Skeletal muscle satellite cell (primary cell): ENCODE measurements around the gene AFF3.

Source experiments
- H3K27me3 ChIP-seq: 2 replicates; pipeline ENCODE4 v1.7.0; 2013; ENCODE audit warnings: low read length; ENCODE audit not compliant: control insufficient read depth, insufficient read depth
- H3K36me3 ChIP-seq: 2 replicates; pipeline ENCODE4 v1.7.0; 2013; ENCODE audit warnings: mild to moderate bottlenecking, control low read depth, low read length; ENCODE audit not compliant: insufficient read depth
- H3K4me1 ChIP-seq: 2 replicates; pipeline ENCODE4 v1.7.0; 2013; ENCODE audit warnings: low read length; ENCODE audit not compliant: control insufficient read depth, insufficient read depth
- H3K4me2 ChIP-seq: 2 replicates; pipeline ENCODE4 v1.7.0; 2013; ENCODE audit warnings: mild to moderate bottlenecking, low read length
- H3K4me3 ChIP-seq: 2 replicates; pipeline ENCODE4 v1.7.0; 2013; ENCODE audit warnings: low read length
- H3K9ac ChIP-seq: 2 replicates; pipeline ENCODE4 v1.7.0; 2013; ENCODE audit warnings: mild to moderate bottlenecking, low read depth, low read length, moderate library complexity
- H3K9me3 ChIP-seq: replicated peaks from 2 replicates; pipeline ENCODE4 v1.7.0; 2013; ENCODE audit warnings: mild to moderate bottlenecking, control low read depth, low read length

The AFF3 gene

GRCh38 chr2:99905025-99905424, 237.4 kb downstream of the AFF3 start:
- peaks cover 15% of the 10 kb centered on the region for H3K27me3 ChIP-seq
- H3K36me3 ChIP-seq = no peaks in the 10 kb centered on the region
- no peak overlapping the region for H3K4me2 ChIP-seq
- no peaks in the 10 kb centered on the region for H3K9me3 ChIP-seq
- H3K4me1 ChIP-seq = no peaks in the 10 kb centered on the region
- H3K9ac ChIP-seq = no peak overlapping the region
- no peak overlapping the region for H3K4me3 ChIP-seq

GRCh38 chr2:99903981-99904380, 238.4 kb downstream of the AFF3 start:
- no peak overlapping the region for H3K4me2 ChIP-seq
- no peak overlapping the region for H3K4me3 ChIP-seq
- no peaks in the 10 kb centered on the region for H3K4me1 ChIP-seq
- no peak overlapping the region for H3K9ac ChIP-seq
- H3K9me3 ChIP-seq = no peaks in the 10 kb centered on the region
- H3K36me3 ChIP-seq = no peaks in the 10 kb centered on the region
- H3K27me3 ChIP-seq = peaks cover 15% of the 10 kb centered on the region

- Histone ChIP-seq H3K9ac (no peak overlapping the region), H3K27me3 (peaks cover 15% of the 10 kb centered on the region), H3K4me3 (no peak overlapping the region), H3K9me3 (no peaks in the 10 kb centered on the region), H3K4me1 (no peaks in the 10 kb centered on the region), H3K4me2 (no peak overlapping the region), H3K36me3 (no peaks in the 10 kb centered on the region)
Observed at GRCh38 chr2:99900556-99900955, 241.8 kb downstream of the AFF3 start.

GRCh38 chr2:99899882-99900281, 242.5 kb downstream of the AFF3 start:
- Histone ChIP-seq H3K4me2 (no peak overlapping the region), H3K9ac (no peak overlapping the region), H3K4me1 (no peaks in the 10 kb centered on the region), H3K36me3 (no peaks in the 10 kb centered on the region), H3K9me3 (no peaks in the 10 kb centered on the region), H3K4me3 (no peak overlapping the region), H3K27me3 (peaks cover 15% of the 10 kb centered on the region)

GRCh38 chr2:99899058-99899855, 243.1 kb downstream of the AFF3 start:
- Histone ChIP-seq H3K9me3 (no peaks in the 10 kb centered on the region), H3K4me1 (no peaks in the 10 kb centered on the region), H3K36me3 (no peaks in the 10 kb centered on the region), H3K4me2 (no peak overlapping the region), H3K27me3 (peaks cover 15% of the 10 kb centered on the region), H3K9ac (no peak overlapping the region), H3K4me3 (no peak overlapping the region)

GRCh38 chr2:99898336-99899048, 243.9 kb downstream of the AFF3 start:
- H3K4me1 ChIP-seq = no peaks in the 10 kb centered on the region
- no peak overlapping the region for H3K9ac ChIP-seq
- H3K27me3 ChIP-seq = peaks cover 15% of the 10 kb centered on the region
- H3K4me3 ChIP-seq = no peak overlapping the region
- no peak overlapping the region for H3K4me2 ChIP-seq
- no peaks in the 10 kb centered on the region for H3K36me3 ChIP-seq
- H3K9me3 ChIP-seq = no peaks in the 10 kb centered on the region

GRCh38 chr2:99891428-99891780, 251.0 kb downstream of the AFF3 start:
- Histone ChIP-seq H3K4me3 (no peak overlapping the region), H3K4me1 (no peaks in the 10 kb centered on the region), H3K36me3 (no peaks in the 10 kb centered on the region), H3K9ac (no peak overlapping the region), H3K27me3 (no peaks in the 10 kb centered on the region), H3K4me2 (no peak overlapping the region), H3K9me3 (no peaks in the 10 kb centered on the region)

GRCh38 chr2:99890568-99891427, 251.6 kb downstream of the AFF3 start:
- Histone ChIP-seq H3K27me3 (no peaks in the 10 kb centered on the region), H3K4me3 (no peak overlapping the region), H3K36me3 (no peaks in the 10 kb centered on the region), H3K4me2 (no peak overlapping the region), H3K9ac (no peak overlapping the region), H3K4me1 (no peaks in the 10 kb centered on the region), H3K9me3 (no peaks in the 10 kb centered on the region)

- H3K9me3 ChIP-seq = no peaks in the 10 kb centered on the region
- no peak overlapping the region for H3K4me3 ChIP-seq
- H3K27me3 ChIP-seq = no peaks in the 10 kb centered on the region
- no peak overlapping the region for H3K4me2 ChIP-seq
- H3K9ac ChIP-seq = no peak overlapping the region
- no peaks in the 10 kb centered on the region for H3K36me3 ChIP-seq
- H3K4me1 ChIP-seq = no peaks in the 10 kb centered on the region
Observed at GRCh38 chr2:99888617-99889016, 253.8 kb downstream of the AFF3 start.

GRCh38 chr2:99886418-99886817, 256.0 kb downstream of the AFF3 start:
- H3K27me3 ChIP-seq = no peaks in the 10 kb centered on the region
- no peak overlapping the region for H3K4me3 ChIP-seq
- H3K9me3 ChIP-seq = no peaks in the 10 kb centered on the region
- H3K4me2 ChIP-seq = no peak overlapping the region
- H3K4me1 ChIP-seq = no peaks in the 10 kb centered on the region
- H3K36me3 ChIP-seq = no peaks in the 10 kb centered on the region
- no peak overlapping the region for H3K9ac ChIP-seq

GRCh38 chr2:99883358-99883757, 259.0 kb downstream of the AFF3 start:
- Histone ChIP-seq H3K4me3 (no peak overlapping the region), H3K36me3 (no peaks in the 10 kb centered on the region), H3K9ac (no peak overlapping the region)

More at GRCh38 chr2:99883358-99883757, 259.0 kb downstream of the AFF3 start:
- H3K27me3 ChIP-seq = no peaks in the 10 kb centered on the region
- no peaks in the 10 kb centered on the region for H3K9me3 ChIP-seq
- no peaks in the 10 kb centered on the region for H3K4me1 ChIP-seq
- H3K4me2 ChIP-seq = no peak overlapping the region
